ENCODE results near the gene RAB3IL1. TPM values are rescaled to one million over a fixed set of nuclear protein-coding genes. Genes with fewer than 3 reads are reported as not detected.
"Not testable (repeated sequence)": the region's sequence is repeated elsewhere in the genome, so short reads cannot be mapped to it uniquely, and the experiment has no call there.

Gene RAB3IL1
- total RNA-seq, 2 donors from 2014 or later, result 0.33 TPM; not detected in 1

- Mint-ChIP-seq H3K36me3 (no peaks in the 10 kb centered on the region), H3K27ac (no peak overlapping the region), H3K9me3 (no peaks in the 10 kb centered on the region)
- ATAC-seq (no peak), DNase-seq (ENCODE audit: low spot score in 2 of 2) (no peak)
Measured at GRCh38 chr11:61886643-61887042, 30.7 kb downstream of the RAB3IL1 start.

- DNase-seq (ENCODE audit: low spot score in 2 of 2) (no peak), ATAC-seq (no peak)
- no peaks in the 10 kb centered on the region for H3K9me3 Mint-ChIP-seq
- no peak overlapping the region for H3K27ac Mint-ChIP-seq
- no peaks in the 10 kb centered on the region for H3K36me3 Mint-ChIP-seq
Measured at GRCh38 chr11:61885784-61886580, 31.4 kb downstream of the RAB3IL1 start.

GRCh38 chr11:61885166-61885778 is 32.1 kb downstream of the RAB3IL1 start:
- DNase-seq (ENCODE audit: low spot score in 2 of 2), result no peak
- no peak overlapping the region for H3K27ac Mint-ChIP-seq
- ATAC-seq, result no peak
- no peaks in the 10 kb centered on the region for H3K36me3 Mint-ChIP-seq
- H3K9me3 Mint-ChIP-seq, result no peaks in the 10 kb centered on the region

GRCh38 chr11:61883947-61884346 is 33.4 kb downstream of the RAB3IL1 start:
- no peak overlapping the region for H3K27ac Mint-ChIP-seq
- DNase-seq (ENCODE audit: low spot score in 2 of 2), result no peak
- H3K9me3 Mint-ChIP-seq, result no peaks in the 10 kb centered on the region
- no peak for ATAC-seq
- no peaks in the 10 kb centered on the region for H3K36me3 Mint-ChIP-seq

- no peaks in the 10 kb centered on the region for H3K9me3 Mint-ChIP-seq
- H3K27ac Mint-ChIP-seq, result no peak overlapping the region
- DNase-seq (ENCODE audit: low spot score in 2 of 2) (no peak), ATAC-seq (no peak)
- H3K36me3 Mint-ChIP-seq, result no peaks in the 10 kb centered on the region
Measured at GRCh38 chr11:61883327-61883726, 34.0 kb downstream of the RAB3IL1 start.

- no peak for DNase-seq (ENCODE audit: low spot score in 2 of 2)
- ATAC-seq, result no peak
- Mint-ChIP-seq H3K9me3 (no peaks in the 10 kb centered on the region), H3K36me3 (no peaks in the 10 kb centered on the region), H3K27ac (no peak overlapping the region)
Measured at GRCh38 chr11:61882879-61883278, 34.5 kb downstream of the RAB3IL1 start.

- H3K36me3 Mint-ChIP-seq; DNase-seq (ENCODE audit: low spot score in 2 of 2); ATAC-seq; H3K9me3 Mint-ChIP-seq; H3K27ac Mint-ChIP-seq: not testable (repeated sequence)
Measured at GRCh38 chr11:61882267-61882666, 35.1 kb downstream of the RAB3IL1 start.

- ATAC-seq (no peak), DNase-seq (ENCODE audit: low spot score in 2 of 2) (no peak)
- H3K36me3 Mint-ChIP-seq, result no peaks in the 10 kb centered on the region
- no peak overlapping the region for H3K27ac Mint-ChIP-seq
- no peaks in the 10 kb centered on the region for H3K9me3 Mint-ChIP-seq
Measured at GRCh38 chr11:61881397-61881796, 36.0 kb downstream of the RAB3IL1 start.

- ATAC-seq (no peak), DNase-seq (ENCODE audit: low spot score in 2 of 2) (no peak)
- Mint-ChIP-seq H3K27ac (peak overlapping the region in 1 of 2 donors; percentile 9), H3K9me3 (no peaks in the 10 kb centered on the region), H3K36me3 (no peaks in the 10 kb centered on the region)
Measured at GRCh38 chr11:61880454-61880853, 36.9 kb downstream of the RAB3IL1 start.

GRCh38 chr11:61880031-61880430 is 37.3 kb downstream of the RAB3IL1 start:
- Mint-ChIP-seq H3K36me3 (no peaks in the 10 kb centered on the region), H3K27ac (peak overlapping the region in 1 of 2 donors; percentile 9), H3K9me3 (no peaks in the 10 kb centered on the region)
- ATAC-seq, result no peak
- no peak for DNase-seq (ENCODE audit: low spot score in 2 of 2)

GRCh38 chr11:61879152-61879551 is 38.2 kb downstream of the RAB3IL1 start:
- Mint-ChIP-seq H3K27ac (no peak overlapping the region), H3K9me3 (no peaks in the 10 kb centered on the region), H3K36me3 (no peaks in the 10 kb centered on the region)
- no peak for ATAC-seq
- DNase-seq (ENCODE audit: low spot score in 2 of 2), result no peak

- Mint-ChIP-seq H3K36me3 (no peaks in the 10 kb centered on the region), H3K27ac (no peak overlapping the region), H3K9me3 (no peaks in the 10 kb centered on the region)
- DNase-seq (ENCODE audit: low spot score in 2 of 2), result no peak
- ATAC-seq, result no peak
Measured at GRCh38 chr11:61875698-61876097, 41.7 kb downstream of the RAB3IL1 start.

GRCh38 chr11:61874853-61875252 is 42.5 kb downstream of the RAB3IL1 start:
- no peaks in the 10 kb centered on the region for H3K36me3 Mint-ChIP-seq
- ATAC-seq, result no peak
- no peak overlapping the region for H3K27ac Mint-ChIP-seq
- H3K9me3 Mint-ChIP-seq, result no peaks in the 10 kb centered on the region
- no peak for DNase-seq (ENCODE audit: low spot score in 2 of 2)

- Mint-ChIP-seq H3K36me3 (no peaks in the 10 kb centered on the region), H3K9me3 (no peaks in the 10 kb centered on the region), H3K27ac (no peak overlapping the region)
- DNase-seq (ENCODE audit: low spot score in 2 of 2) (no peak), ATAC-seq (no peak)
Measured at GRCh38 chr11:61874377-61874809, 43.0 kb downstream of the RAB3IL1 start.

GRCh38 chr11:61873588-61874376 is 43.6 kb downstream of the RAB3IL1 start:
- Mint-ChIP-seq H3K9me3 (no peaks in the 10 kb centered on the region), H3K36me3 (no peaks in the 10 kb centered on the region), H3K27ac (no peak overlapping the region)
- no peak for DNase-seq (ENCODE audit: low spot score in 2 of 2)
- ATAC-seq, result no peak

- H3K27ac Mint-ChIP-seq, result no peak overlapping the region
- no peaks in the 10 kb centered on the region for H3K9me3 Mint-ChIP-seq
- H3K36me3 Mint-ChIP-seq, result no peaks in the 10 kb centered on the region
- ATAC-seq (no peak), DNase-seq (ENCODE audit: low spot score in 2 of 2) (no peak)
Measured at GRCh38 chr11:61872935-61873565, 44.3 kb downstream of the RAB3IL1 start.

- ATAC-seq (peak; percentile 91 to 94), DNase-seq (ENCODE audit: low spot score in 2 of 2) (peak in 1 of 2 donors; percentile 80)
- peak overlapping the region in 1 of 2 donors; percentile 33 for H3K27ac Mint-ChIP-seq
- H3K9me3 Mint-ChIP-seq, result no peaks in the 10 kb centered on the region
- no peaks in the 10 kb centered on the region for H3K36me3 Mint-ChIP-seq
Measured at GRCh38 chr11:61871158-61871597, 46.2 kb downstream of the RAB3IL1 start.

Measured in activated naive CD4-positive, alpha-beta T cell treated with anti-CD3 and anti-CD28 coated beads, Interleukin-2, amount 50 U/mL, for 72 hours (primary cell).